ENCODE measurements around the gene LAMA1.

The LAMA1 gene

DNA sequence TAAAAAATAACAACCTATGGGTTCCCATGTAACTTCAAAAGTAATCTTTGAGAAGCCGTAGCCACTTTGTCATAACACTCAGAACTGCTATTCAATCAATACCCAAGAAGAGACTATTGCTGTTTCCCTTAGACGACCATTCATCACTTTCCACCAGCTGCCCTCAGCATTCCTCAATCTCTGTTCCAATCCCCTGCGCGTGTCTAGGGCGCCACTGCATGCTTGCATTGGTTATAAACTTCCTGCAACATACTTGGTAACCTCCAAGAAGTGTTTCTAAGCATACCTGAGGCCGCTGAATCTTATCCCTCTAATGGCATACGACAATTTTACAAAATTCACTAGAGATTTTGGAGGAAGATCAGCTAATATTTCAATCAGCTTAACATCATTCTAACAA is 134.2 kb downstream of the LAMA1 start:
- H3K4me3 ChIP-seq (ENCODE audit: low read length): no peak overlapping the region
- no peak for DNase-seq (ENCODE audit: low read depth)
- TF ChIP-seq, protein P1, sequence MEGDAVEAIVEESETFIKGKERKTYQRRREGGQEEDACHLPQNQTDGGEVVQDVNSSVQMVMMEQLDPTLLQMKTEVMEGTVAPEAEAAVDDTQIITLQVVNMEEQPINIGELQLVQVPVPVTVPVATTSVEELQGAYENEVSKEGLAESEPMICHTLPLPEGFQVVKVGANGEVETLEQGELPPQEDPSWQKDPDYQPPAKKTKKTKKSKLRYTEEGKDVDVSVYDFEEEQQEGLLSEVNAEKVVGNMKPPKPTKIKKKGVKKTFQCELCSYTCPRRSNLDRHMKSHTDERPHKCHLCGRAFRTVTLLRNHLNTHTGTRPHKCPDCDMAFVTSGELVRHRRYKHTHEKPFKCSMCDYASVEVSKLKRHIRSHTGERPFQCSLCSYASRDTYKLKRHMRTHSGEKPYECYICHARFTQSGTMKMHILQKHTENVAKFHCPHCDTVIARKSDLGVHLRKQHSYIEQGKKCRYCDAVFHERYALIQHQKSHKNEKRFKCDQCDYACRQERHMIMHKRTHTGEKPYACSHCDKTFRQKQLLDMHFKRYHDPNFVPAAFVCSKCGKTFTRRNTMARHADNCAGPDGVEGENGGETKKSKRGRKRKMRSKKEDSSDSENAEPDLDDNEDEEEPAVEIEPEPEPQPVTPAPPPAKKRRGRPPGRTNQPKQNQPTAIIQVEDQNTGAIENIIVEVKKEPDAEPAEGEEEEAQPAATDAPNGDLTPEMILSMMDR (IDR thresholded peaks at IDR 0.05; ENCODE audit: insufficient read depth, low read depth, low read length, missing control alignments): no peak

DNA sequence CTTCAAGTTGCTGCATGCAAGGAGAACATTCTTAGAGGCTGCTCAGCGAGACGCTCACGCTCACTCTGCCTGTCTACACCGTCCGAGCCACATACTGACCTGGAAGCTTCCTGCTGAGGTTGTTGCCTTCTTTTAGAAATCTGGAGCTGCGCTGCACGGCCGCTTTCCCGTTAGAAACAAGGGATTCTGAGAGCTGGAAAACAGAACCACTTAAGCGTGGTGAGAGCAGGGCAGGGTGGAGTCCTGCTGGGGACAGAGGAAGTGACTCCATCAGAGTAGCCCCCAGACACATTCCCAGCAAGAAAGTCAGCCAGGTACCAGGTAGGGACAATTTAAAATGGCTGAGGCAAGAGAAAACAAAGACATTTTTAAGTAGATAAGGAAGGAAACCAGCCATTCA is 135.2 kb downstream of the LAMA1 start:
- no peak overlapping the region for H3K4me3 ChIP-seq (ENCODE audit: low read length)
- no peak for DNase-seq (ENCODE audit: low read depth)
- TF ChIP-seq, protein P1 (IDR thresholded peaks at IDR 0.05; ENCODE audit: insufficient read depth, low read depth, low read length, missing control alignments): no peak

DNA sequence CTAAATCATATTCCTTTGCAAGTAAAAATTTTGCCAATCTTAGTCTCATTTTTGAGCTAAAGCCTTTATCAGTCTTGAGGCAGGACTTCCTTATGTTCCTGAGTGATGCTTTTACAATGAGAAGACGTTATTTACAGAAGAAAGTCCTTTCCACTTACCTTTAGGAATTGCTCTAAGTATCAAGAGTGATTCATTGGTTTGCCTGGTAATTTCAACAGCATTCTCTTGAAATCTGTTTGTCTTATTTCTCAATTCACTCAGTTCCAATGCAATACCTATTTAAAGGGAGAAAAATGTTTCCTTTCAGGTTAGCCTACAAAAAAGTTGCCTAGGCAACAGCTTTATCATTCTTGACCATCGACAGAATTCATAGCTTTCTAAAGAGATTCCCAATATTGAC is 137.2 kb downstream of the LAMA1 start:
- TF ChIP-seq, protein P1 (IDR thresholded peaks at IDR 0.05; ENCODE audit: insufficient read depth, low read depth, low read length, missing control alignments): no peak
- H3K4me3 ChIP-seq (ENCODE audit: low read length): no peak overlapping the region
- peak; percentile 62 for DNase-seq (ENCODE audit: low read depth)

DNA sequence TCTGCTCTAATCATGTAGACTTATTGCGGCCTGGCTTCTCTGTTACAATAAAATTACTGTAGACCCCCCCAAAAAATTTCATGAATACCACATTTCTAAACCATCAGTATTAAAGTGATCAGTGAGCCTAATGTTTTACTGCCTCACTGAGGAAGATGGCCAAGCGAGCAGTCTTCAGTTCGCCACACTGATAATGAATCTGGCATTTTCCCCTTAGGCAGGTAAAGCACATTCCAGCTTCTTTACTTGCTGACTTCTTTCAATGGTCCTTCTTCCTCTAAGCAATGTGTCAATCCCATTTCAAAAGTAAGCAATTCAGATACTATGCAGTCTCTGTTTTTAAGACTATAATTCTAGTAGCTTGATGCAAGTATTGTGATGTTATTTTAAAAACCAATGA is 137.6 kb downstream of the LAMA1 start:
- peak; percentile 17 for DNase-seq (ENCODE audit: low read depth)
- TF ChIP-seq, protein P1 (IDR thresholded peaks at IDR 0.05; ENCODE audit: insufficient read depth, low read depth, low read length, missing control alignments): no peak
- H3K4me3 ChIP-seq (ENCODE audit: low read length): no peak overlapping the region

DNA sequence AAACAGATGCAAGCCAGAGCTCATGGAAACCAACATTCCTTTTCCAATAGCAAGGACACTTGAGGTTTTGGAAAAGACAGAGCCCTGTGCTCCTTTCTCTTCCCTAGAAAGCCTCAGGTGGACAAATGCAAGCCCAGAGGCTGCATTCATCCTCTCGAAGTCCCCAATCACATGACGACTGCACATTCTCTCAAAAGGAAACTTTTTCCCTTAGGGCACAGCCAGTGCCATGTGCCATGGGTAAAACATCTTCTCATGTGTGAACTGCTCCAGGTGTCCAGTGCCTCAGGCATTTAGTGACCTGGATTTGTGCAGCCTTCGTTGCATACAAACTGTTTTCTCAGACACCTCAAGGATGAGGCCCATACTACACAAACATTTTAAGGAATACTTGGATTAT is 140.7 kb downstream of the LAMA1 start:
- TF ChIP-seq, protein P1 (IDR thresholded peaks at IDR 0.05; ENCODE audit: insufficient read depth, low read depth, low read length, missing control alignments): no peak
- DNase-seq (ENCODE audit: low read depth): no peak
- no peak overlapping the region for H3K4me3 ChIP-seq (ENCODE audit: low read length)

DNA sequence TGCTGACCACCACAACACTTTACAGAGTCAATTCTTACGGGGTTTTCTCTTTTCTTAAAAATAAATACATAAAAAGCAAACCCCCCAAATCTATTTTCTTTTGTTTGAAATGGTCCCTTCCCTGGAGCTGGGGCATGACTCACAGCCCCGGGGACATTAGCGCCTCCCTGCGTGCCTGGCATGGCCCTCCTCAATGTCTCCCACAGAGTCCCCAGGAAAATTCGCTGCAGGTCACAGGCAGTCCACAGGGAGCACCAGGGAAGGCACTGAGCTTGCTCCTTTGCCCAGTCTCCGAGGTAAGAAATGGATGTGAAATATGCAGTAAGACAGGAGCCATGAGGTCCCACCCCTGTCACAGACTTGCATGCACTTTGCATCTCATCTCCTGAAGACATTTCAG is 142.5 kb downstream of the LAMA1 start:
- H3K4me3 ChIP-seq (ENCODE audit: low read length): no peak overlapping the region
- TF ChIP-seq, protein P1 (IDR thresholded peaks at IDR 0.05; ENCODE audit: insufficient read depth, low read depth, low read length, missing control alignments): no peak
- DNase-seq (ENCODE audit: low read depth): no peak

DNA sequence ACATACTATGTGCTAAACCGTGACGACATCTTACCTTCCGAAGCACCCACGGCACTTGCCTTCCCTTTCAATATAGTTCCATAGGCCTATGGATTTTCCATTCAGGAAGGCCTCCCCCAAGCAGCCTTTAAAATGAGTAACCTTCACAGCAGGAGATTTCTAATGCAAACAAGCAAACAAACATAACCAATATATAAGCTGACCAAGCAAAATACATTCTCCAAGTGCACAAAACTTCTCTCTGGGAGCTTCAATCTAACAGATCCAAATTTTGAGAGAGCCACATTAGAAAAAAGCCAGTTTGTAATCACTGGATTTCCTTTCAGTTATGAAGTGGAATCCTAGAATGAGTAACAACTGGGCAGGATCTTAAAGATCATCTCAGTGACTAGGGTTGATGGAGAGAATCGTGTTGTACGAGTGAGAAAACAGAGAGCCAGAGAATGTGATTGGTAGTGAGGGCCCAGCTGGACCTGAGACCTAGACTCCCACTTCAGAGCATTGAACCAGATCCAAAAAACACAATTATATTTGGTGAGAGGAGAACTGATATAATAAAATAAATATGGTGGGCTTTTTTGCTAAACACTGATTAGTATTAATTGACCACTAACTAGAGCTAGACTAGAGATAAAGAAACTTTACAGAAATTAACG is 145.6 kb downstream of the LAMA1 start:
- DNase-seq (ENCODE audit: low read depth): no peak
- H3K4me3 ChIP-seq (ENCODE audit: low read length): no peak overlapping the region
- TF ChIP-seq, protein P1 (IDR thresholded peaks at IDR 0.05; ENCODE audit: insufficient read depth, low read depth, low read length, missing control alignments): no peak

All from epithelial cell of esophagus (primary cell).